Nephron progenitor cell (in vitro differentiated cells): Measurements from ENCODE around the gene DKK3.

Source experiments
- DNase-seq: peaks from one replicate; pipeline ENCODE4 v3.0.0; 2021
- H3K27ac Mint-ChIP-seq: 2 replicates; pipeline ENCODE4 v1.8.0; 2021; ENCODE audit warnings: mild to moderate bottlenecking, moderate library complexity, mixed read lengths
- H3K27me3 Mint-ChIP-seq: 2 replicates; pipeline ENCODE4 v1.8.0; 2021; ENCODE audit warnings: mild to moderate bottlenecking, low read depth, mixed read lengths; ENCODE audit not compliant: poor library complexity
- H3K36me3 Mint-ChIP-seq: 2 replicates; pipeline ENCODE4 v1.8.0; 2021; ENCODE audit warnings: low read depth, mixed read lengths
- H3K4me1 Mint-ChIP-seq: 2 replicates; pipeline ENCODE4 v1.8.0; 2021; ENCODE audit warnings: mixed read lengths
- H3K4me3 Mint-ChIP-seq: 2 replicates; pipeline ENCODE4 v1.8.0; 2021; ENCODE audit warnings: mild to moderate bottlenecking, moderate library complexity, mixed read lengths
- H3K9me3 Mint-ChIP-seq: 2 replicates; pipeline ENCODE4 v1.8.0; 2021; ENCODE audit warnings: mild to moderate bottlenecking, moderate library complexity, mixed read lengths
- TF ChIP-seq, protein P1 (sequence below): fragments of 200-600 bp; sonication (generic); IDR thresholded peaks from 2 replicates; pipeline ENCODE4 v1.5.0; 2021; ENCODE audit warnings: antibody characterized with exemption

Gene DKK3

GRCh38 chr11:12008790-12009616, 577 bp upstream of the DKK3 start:
- DNase-seq: peak; percentile 80
- Mint-ChIP-seq H3K4me3 (peak overlapping the region; percentile 88), H3K27me3 (peaks cover 70% of the 10 kb centered on the region), H3K36me3 (no peaks in the 10 kb centered on the region), H3K27ac (no peak overlapping the region), H3K9me3 (no peaks in the 10 kb centered on the region), H3K4me1 (peaks cover 9% of the 10 kb centered on the region)
- TF ChIP-seq, protein P1, sequence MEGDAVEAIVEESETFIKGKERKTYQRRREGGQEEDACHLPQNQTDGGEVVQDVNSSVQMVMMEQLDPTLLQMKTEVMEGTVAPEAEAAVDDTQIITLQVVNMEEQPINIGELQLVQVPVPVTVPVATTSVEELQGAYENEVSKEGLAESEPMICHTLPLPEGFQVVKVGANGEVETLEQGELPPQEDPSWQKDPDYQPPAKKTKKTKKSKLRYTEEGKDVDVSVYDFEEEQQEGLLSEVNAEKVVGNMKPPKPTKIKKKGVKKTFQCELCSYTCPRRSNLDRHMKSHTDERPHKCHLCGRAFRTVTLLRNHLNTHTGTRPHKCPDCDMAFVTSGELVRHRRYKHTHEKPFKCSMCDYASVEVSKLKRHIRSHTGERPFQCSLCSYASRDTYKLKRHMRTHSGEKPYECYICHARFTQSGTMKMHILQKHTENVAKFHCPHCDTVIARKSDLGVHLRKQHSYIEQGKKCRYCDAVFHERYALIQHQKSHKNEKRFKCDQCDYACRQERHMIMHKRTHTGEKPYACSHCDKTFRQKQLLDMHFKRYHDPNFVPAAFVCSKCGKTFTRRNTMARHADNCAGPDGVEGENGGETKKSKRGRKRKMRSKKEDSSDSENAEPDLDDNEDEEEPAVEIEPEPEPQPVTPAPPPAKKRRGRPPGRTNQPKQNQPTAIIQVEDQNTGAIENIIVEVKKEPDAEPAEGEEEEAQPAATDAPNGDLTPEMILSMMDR: no peak

DNA sequence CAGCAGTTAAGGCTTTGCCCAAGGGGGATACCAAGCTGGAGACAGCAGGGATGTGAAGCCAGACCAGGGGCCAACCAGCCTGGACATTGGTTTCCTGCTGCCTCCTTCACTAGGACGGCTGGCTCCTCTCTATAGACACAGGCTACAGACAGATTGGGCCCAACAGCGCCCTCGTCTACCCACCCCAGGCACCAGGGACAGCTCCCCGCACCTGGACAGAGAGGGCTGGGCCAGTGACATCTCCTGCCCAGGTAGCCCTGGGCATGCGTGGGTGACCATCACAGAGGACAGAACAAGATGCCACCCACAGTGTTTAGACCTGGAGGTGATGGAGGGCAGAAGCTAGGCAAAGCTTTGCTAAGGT, 1.2 kb downstream of the DKK3 start:
- TF ChIP-seq, protein P1: no peak
- Mint-ChIP-seq H3K4me3 (peak overlapping the region; percentile 81), H3K36me3 (no peaks in the 10 kb centered on the region), H3K4me1 (peaks cover 9% of the 10 kb centered on the region), H3K9me3 (no peaks in the 10 kb centered on the region), H3K27ac (no peak overlapping the region), H3K27me3 (peaks cover 57% of the 10 kb centered on the region)
- DNase-seq: no peak

- peaks cover 57% of the 10 kb centered on the region for H3K27me3 Mint-ChIP-seq
- H3K4me1 Mint-ChIP-seq: peaks cover 9% of the 10 kb centered on the region
- H3K9me3 Mint-ChIP-seq: no peaks in the 10 kb centered on the region
- no peak overlapping the region for H3K27ac Mint-ChIP-seq
- TF ChIP-seq, protein P1: no peak
- no peaks in the 10 kb centered on the region for H3K36me3 Mint-ChIP-seq
- no peak for DNase-seq
- no peak overlapping the region for H3K4me3 Mint-ChIP-seq
Observed at GRCh38 chr11:12006552-12007229, 1.7 kb downstream of the DKK3 start.

DNA sequence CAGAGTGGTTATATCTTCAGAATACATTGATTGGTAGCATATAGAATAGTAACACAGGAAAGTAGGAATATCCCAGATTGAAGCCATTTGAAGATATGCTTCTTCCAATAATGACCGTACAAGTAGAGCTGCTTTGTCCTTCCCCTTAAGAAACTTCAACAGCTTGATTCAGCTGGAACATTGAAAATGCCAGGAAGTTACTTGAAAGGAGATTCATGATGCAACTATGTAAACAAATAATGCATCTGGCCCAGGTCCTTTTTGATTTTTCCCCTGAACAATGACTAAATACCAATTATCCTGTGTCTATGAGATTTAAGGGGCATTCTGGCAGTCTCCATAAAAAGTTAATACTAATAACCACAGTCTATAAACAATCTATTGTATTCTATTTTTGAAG, 3.0 kb downstream of the DKK3 start:
- Mint-ChIP-seq H3K4me3 (no peak overlapping the region), H3K9me3 (no peaks in the 10 kb centered on the region), H3K27ac (no peak overlapping the region), H3K36me3 (no peaks in the 10 kb centered on the region), H3K4me1 (peaks cover 9% of the 10 kb centered on the region), H3K27me3 (peaks cover 45% of the 10 kb centered on the region)
- TF ChIP-seq, protein P1: no peak
- DNase-seq: no peak

GRCh38 chr11:12005061-12005460, 3.4 kb downstream of the DKK3 start:
- H3K36me3 Mint-ChIP-seq: no peaks in the 10 kb centered on the region
- H3K9me3 Mint-ChIP-seq: no peaks in the 10 kb centered on the region
- H3K4me1 Mint-ChIP-seq: peaks cover 9% of the 10 kb centered on the region
- TF ChIP-seq, protein P1: no peak
- H3K4me3 Mint-ChIP-seq: no peak overlapping the region
- no peak for DNase-seq
- H3K27me3 Mint-ChIP-seq: peaks cover 41% of the 10 kb centered on the region
- H3K27ac Mint-ChIP-seq: no peak overlapping the region
